Measurements from ENCODE around the gene WDR72.
"Not testable (repeated sequence)": the region's sequence is repeated elsewhere in the genome, so short reads cannot be mapped to it uniquely, and the experiment has no call there.

Gene WDR72

DNA sequence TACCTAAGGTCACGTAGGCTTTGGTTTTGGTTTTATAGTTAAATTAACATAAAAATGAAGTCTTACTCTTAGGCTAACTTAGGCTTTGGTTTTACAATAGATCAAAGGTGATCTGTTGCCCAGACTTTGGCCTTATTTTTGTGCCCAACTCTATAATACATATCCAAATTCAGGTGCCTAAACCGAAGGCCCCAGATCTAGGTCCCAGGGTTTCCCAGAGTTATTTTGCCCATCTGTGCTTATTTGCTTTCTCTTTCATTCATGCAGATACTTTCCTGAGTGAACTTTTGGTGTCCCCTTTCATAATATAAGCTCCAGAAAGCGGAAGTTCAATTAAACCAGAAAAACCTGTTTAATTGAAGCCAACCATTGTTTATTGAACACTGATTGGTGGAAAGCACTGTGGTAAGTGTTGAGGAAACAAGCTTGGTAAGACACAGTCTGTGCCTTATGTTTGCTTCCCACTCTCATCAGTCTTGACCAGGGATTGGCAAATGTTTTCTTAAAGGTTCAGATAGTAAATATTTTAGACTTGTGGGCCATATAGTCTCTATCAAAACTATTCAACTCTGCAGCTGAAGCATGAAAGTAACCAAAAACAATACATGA, 209.7 kb downstream of the WDR72 start:
- no peak overlapping the region for H3K27ac ChIP-seq
- no peak for TF ChIP-seq CTCF (conservative IDR thresholded peaks at IDR 0.05)

- no peak for TF ChIP-seq CTCF (conservative IDR thresholded peaks at IDR 0.05)
- H3K27ac ChIP-seq, result no peak overlapping the region
These were observed 211.2 kb downstream of the WDR72 start for GRCh38 chr15:53548236-53548635.

GRCh38 chr15:53540626-53541300, 218.7 kb downstream of the WDR72 start:
- H3K27ac ChIP-seq, result not testable (repeated sequence)

GRCh38 chr15:53539878-53540277, 219.6 kb downstream of the WDR72 start:
- H3K27ac ChIP-seq, result no peak overlapping the region
- no peak for TF ChIP-seq CTCF (conservative IDR thresholded peaks at IDR 0.05)

DNA sequence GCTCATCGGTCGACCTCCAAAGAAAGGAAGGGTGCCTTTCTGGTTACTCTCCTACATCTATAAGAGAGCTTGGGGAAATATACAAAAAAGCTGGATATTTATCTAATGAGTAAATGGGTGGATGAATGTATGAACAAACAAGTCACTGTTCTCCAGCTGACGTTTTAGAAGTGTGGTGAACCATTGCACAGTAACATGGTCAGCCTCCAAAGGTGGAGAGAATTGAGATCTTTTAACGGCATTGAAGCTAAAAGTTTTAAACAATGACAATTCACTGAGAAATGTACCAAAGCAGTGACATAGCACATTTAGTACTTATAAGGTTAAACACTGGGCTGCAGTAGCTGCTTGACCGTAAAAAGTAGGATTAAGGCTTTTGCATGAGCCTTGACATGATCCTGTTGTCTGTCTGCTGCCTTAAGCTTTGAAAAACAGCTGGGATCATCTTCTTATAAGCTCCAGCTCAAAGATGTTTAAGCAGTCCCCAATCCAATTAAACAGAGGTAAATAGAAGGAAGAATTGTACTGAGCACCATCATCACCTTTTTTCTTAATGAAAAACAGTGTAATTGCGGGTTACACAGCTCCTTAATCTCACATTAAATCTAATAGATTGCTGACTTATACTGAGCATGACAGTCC, 222.9 kb downstream of the WDR72 start:
- TF ChIP-seq CTCF (conservative IDR thresholded peaks at IDR 0.05), result no peak
- H3K27ac ChIP-seq, result no peak overlapping the region

DNA sequence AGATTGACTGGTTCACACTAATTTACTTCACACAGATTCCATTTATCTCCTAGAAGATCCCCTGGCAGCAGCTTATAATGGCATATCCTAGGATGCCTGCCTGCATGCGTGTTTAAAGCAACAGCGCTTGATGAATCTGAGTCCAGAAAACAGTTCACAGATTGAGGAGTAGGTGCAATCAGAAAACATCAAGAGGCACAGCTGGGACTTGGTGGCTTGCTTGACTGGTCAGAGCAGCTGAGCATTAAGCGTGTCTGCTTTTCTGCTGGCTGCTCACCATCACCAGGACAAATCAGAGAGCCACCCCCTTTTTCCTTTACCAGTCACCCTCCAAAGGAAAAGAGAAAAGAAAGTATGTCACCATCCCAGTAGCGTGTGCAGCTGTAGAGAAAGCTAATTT, 223.6 kb downstream of the WDR72 start:
- no peak for TF ChIP-seq CTCF (conservative IDR thresholded peaks at IDR 0.05)
- H3K27ac ChIP-seq, result no peak overlapping the region

DNA sequence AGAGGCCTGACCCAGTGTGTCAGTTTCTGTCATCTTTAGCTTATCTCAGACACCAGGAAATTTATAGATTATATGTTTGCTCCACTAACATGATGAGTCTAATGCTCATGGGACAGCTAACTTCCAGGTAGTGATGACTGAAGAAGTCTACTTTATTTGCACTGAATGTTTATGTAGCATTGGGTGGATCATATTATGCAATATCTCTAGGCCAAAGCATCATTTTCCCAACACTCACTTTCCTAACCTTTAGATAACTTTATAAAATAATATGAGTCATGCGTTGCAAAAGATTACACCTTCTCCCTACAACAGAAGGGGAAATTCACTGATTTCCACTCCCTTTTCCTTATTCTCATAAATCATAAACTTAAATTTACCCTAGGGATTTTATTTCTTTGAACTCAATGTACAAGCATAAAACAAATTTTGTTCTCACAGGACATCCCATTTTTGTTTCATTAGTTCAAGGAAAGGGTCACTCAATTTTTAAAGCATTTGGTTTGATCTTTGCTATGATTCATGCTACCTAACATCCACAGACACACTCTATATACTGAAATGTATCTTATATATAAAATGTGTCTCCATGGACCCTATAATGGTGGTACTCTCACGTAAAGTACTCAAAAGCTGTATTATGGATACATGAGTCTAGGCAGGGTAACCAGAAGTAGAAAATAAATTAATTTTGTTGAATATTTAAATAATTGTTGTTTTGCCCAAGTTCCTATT, 225.2 kb downstream of the WDR72 start:
- no peak for TF ChIP-seq CTCF (conservative IDR thresholded peaks at IDR 0.05)
- no peak overlapping the region for H3K27ac ChIP-seq
